Omental fat pad (tissue), 4 donors: Measurements from ENCODE around the gene SPDYE17. TPM values are rescaled to one million over a fixed set of nuclear protein-coding genes. Genes with fewer than 3 reads are reported as not detected.
A peak's percentile ranks its signal among the peaks of the same experiment; 100 is the strongest.
"Not testable (repeated sequence)": the region's sequence is repeated elsewhere in the genome, so short reads cannot be mapped to it uniquely, and the experiment has no call there.

Source experiments
- ATAC-seq: fragments of 150-250 bp; one replicate; pipeline ENCODE4 v1.9.1; 2016; ENCODE audit warnings: mild to moderate bottlenecking, moderate library complexity; ENCODE audit not compliant: low FRiP score
- DNase-seq: peaks from one replicate; pipeline ENCODE4 v3.0.0-alpha.2; 2019; ENCODE audit warnings: low spot score
- total RNA-seq, 4 donors: library from RNA; depleted of rRNA; stranded (reverse); fragments of >200 nt; gene quantifications; one replicate each; pipeline ENCODE4 v1.1.0, GENCODE V29; 2016

SPDYE17 gene, protein sequence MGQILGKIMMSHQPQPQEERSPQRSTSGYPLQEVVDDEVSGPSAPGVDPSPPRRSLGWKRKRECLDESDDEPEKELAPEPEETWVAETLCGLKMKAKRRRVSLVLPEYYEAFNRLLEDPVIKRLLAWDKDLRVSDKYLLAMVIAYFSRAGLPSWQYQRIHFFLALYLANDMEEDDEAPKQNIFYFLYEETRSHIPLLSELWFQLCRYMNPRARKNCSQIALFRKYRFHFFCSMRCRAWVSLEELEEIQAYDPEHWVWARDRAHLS
- not detected for total RNA-seq

DNA sequence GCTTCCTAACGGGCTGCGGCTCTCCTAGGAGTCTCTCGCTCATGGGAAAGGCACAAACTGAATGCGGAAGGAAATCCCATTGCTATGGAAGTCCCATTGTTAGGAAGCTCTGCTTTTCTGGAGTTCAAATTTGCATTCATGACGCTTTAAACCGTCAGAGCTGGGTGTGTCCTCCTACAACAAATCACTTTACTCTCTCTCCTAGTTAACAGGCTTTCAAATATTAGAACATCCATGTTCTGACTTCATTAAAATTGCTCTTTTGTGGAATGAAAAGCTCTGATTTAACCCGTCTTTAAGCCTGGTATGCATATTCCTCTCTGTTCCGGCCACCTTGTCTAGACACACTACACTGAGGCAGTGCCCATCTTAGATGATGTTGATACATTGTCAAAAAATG, at the start of gene SPDYE17:
Gene SPDYE17, minus strand, starts transcription at position 101 of the 400 bp plus-strand sequence. CDS start 1,791 bp downstream, outside the sequence.
- not testable (repeated sequence) for ATAC-seq, DNase-seq

DNA sequence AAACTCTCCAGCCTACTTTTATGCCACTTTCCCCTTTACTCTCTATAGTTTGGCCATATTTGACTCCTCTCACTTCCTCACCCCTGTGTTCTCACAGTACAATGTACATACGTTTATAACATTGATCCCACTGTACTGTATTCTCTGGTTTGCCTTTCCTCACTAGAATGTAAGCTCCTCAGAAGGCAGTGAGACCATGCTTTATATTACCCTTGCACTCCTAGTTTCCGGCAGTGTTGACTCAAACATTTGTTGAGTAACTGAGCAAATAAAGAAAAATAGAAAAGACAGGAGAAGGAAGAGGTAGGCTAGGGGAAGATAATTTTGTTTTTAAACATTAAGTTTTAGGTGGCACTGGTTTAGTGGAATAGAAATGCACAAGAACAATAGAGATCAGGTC, 48.1 kb upstream of the SPDYE17 start:
- ATAC-seq, DNase-seq: not testable (repeated sequence)

DNA sequence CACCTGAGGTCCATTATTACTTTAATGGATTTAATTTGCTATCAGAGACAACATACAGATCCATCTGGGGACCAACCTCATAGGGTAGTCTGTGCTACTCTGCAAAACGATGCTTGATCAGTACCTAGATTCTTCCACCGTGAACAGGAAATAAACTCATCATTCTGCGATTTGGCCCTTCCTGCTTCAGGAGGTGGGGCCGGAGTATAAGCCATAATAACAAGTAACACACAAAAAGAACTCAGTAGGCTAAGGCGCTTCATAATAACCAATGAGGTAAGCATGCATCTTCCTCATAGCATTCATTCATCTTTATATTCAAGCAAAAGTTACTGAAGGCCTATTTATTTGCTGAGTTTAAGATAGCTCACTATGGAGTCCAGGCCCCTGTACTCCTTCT, 47.5 kb upstream of the SPDYE17 start:
- not testable (repeated sequence) for ATAC-seq, DNase-seq

DNA sequence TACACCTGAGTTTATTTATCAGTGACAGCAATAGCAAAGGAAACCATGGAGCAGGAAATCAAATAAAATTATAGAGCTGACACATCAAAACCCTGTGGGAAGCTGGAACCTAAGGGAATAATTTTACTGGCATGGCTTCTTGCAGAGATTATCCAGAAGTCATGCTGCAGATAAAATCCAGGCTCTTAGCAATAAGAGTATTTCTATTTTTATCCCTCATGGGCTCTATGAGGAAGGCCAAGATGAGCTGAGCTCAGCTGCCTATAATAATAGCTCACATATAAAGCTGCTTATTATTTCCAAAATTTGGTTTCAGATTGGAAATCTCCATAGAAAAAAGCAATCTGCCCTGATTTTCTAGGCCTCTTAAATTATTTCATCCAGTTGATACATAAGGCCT, 47.0 kb upstream of the SPDYE17 start:
- not testable (repeated sequence) for ATAC-seq, DNase-seq

DNA sequence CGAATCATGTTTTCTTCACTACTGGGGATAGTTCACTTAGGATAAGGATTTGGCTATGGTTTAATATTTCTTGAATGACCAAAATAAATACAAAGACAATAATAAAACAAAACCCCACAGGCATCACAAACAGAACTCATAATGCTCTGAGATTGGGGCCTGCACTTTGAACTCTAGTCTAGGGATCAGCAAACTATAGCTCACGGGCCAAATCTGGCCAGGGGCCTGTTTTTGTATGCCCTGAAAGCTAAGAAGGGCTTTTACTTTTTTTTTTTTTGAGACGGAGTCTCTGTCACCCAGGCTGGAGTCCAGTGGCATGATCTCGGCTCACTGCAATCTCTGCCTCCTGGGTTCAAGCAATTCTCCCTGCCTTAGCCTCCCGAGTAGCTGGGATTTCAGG, 44.9 kb upstream of the SPDYE17 start:
- DNase-seq, ATAC-seq: not testable (repeated sequence)

DNA sequence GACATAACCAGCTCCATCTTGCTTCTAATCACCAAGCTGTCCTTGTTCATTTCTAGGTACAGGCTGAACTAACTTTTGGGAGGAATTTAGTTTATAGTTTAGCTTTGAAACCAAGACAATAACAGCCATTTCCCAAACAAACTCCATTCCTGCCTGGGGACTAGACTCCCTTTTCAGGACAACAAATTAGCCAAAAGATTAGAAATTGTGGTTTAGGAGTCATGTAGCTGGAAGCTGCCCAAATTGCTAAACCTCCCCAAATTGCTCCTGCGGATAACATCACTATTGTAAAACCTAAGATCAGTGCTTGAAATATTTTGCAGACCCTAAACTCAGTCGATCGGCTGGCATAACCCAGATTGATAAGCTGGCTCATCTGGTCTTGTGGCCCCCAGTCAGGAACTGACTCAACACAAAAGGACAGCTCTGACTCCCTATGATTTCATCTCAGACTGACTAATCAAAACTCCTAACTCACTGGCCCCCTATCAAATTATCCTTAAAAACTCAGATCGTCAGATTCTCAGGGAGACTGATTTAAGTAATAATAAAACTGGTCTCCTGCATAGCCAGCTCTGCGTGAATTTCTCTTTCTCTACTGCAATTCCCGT, 42.7 kb upstream of the SPDYE17 start:
- not testable (repeated sequence) for DNase-seq, ATAC-seq

DNA sequence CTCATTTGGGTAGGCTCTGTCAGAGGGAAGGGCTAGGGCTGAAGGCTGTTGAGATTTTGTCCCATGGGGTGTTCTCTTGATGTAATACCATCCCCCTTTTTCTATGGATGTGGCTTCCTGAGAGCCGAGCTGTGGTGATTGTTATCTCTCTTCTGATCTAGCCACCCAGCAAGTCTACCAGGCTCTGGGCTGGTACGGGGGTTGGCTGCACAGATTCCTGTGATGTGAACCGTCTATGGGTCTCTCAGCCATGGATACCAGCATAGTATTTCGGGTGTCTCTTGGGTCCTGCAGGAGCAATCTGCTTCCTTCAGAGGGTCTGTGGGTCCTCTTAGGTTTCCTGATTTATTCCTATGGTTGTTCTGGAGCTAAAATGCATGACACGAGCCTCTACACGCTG, 38.9 kb upstream of the SPDYE17 start:
- not testable (repeated sequence) for DNase-seq, ATAC-seq

DNA sequence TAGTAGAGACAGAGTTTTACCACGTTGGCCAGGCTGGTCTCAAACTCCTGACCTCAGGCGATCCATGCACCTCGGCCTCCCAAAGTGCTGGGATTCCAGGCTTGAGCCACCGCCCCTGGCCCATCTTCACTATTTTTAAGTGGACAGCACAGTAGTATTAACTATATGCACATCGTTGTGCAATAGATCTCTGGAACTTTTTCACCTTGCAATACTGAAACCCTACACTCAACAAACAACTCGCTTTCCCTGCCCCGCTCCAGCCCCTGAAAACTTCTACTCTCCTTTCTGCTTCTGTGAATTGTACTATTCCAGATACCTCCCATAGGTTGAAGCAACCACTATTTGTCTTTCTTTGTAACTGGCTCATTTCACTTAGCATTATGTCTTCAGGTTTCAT, 33.7 kb upstream of the SPDYE17 start:
- not testable (repeated sequence) for DNase-seq, ATAC-seq

DNA sequence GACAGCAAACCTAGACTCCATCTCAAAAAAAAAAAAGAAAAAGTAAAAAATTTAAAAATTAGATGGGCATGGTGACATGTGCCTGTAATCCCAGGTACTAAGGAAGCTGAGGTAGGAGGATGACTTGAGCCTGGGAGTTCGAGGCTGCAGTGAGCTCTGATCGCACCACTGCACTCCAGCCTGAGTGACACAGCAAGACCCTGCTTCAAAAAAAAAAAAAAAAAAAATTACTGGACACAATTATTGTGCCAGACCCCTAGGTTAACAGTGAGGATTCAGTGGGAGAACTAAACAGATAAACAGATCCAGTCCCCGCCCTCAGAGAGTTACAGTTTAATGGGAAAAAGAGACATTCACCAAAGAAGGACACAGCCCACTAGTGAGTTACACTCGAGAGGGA, 31.6 kb upstream of the SPDYE17 start:
- not testable (repeated sequence) for ATAC-seq, DNase-seq

DNA sequence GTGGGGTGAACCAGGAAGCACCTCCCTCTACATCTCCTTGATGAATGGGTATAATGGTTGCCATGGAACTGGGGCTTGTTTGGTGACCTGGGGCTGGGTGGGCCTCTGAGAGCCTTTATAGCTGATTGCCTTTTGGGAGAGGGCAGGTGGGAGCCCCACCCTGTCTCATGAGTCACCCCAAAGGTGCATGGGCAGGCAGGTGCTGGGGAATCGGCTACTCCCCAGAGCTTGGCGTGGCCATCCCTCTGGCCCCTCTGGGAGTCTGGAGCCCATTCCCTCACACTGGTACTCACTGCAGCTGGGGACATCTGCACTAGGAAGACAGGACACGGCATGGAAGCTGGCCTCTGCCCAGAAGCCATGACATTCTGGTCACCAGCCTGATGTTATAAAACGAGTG, 30.4 kb upstream of the SPDYE17 start, which contains the start of gene SPDYE18:
Gene SPDYE18, minus strand, starts transcription at position 2 of the 400 bp plus-strand sequence. CDS start 2,046 bp downstream, outside the sequence.
- ATAC-seq, DNase-seq: not testable (repeated sequence)

DNA sequence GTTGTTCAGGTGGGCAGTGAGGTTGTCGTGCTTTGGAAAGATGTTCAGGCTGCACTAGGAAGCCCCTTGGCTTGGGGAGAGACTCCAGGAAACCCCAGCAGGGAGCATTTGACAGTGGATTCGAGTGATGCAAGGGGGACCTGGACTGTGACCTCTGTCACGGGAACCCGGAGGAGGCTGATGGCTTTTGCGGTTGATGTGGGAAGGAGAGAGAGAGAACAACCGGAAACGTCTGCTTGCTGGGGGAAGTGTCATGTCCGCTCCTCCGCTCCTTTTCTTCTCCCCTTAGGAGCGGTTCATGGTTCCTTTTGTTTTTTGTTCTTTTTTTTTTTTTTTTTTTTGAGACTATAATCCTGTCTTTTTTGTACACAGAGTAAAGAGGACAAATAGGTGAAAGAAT, 5.8 kb downstream of the SPDYE17 start:
- DNase-seq, ATAC-seq: not testable (repeated sequence)

DNA sequence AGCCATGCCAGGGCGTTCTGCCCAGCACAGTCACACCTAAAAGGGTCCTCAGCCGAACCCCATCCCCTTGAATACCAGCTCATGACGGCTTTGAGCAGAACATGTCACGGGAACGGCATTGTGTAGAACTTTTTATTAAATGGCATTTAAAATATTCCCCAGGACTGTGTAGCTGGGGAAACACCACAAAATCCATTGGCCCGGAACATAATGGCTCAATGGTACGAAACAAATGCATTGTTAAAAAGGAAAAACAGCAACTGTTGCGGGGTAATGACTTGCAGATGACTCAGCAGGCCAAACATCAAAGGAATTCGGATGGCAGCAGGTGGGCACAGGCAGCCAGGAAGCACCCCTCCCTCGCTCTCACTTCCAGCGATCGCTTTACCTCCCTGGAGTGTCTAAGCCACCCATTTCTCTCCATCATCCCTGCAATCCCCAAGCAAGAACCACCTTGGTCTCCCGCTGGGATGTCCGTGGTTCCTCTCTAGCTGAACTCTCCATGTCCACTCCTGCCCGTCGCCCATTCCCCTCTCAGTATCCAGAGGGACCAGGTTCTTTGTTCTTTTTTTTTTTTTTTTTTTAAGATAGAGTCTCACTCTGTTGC, 22.0 kb downstream of the SPDYE17 start:
- not testable (repeated sequence) for ATAC-seq, DNase-seq

DNA sequence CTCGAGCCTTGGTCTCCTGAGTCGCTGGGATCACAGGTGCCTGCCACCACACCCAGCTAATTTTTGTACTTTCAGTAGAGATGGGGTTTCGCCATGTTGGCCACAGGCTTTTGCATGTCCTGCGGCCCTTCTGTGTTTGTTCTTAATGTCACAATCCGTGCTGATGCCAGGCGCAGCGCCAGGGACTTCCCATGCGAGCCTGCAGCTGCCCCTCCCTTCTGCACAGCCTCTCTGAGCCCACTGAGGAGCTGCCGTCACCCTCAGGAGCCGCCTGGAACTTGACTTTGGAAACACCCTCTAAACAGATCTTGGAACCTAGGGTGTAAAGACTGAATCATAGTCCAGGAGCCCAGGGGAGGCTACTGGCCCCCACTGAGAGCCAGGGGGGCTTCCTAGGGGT, 24.2 kb downstream of the SPDYE17 start:
- not testable (repeated sequence) for ATAC-seq
- peak; percentile 35 for DNase-seq

DNA sequence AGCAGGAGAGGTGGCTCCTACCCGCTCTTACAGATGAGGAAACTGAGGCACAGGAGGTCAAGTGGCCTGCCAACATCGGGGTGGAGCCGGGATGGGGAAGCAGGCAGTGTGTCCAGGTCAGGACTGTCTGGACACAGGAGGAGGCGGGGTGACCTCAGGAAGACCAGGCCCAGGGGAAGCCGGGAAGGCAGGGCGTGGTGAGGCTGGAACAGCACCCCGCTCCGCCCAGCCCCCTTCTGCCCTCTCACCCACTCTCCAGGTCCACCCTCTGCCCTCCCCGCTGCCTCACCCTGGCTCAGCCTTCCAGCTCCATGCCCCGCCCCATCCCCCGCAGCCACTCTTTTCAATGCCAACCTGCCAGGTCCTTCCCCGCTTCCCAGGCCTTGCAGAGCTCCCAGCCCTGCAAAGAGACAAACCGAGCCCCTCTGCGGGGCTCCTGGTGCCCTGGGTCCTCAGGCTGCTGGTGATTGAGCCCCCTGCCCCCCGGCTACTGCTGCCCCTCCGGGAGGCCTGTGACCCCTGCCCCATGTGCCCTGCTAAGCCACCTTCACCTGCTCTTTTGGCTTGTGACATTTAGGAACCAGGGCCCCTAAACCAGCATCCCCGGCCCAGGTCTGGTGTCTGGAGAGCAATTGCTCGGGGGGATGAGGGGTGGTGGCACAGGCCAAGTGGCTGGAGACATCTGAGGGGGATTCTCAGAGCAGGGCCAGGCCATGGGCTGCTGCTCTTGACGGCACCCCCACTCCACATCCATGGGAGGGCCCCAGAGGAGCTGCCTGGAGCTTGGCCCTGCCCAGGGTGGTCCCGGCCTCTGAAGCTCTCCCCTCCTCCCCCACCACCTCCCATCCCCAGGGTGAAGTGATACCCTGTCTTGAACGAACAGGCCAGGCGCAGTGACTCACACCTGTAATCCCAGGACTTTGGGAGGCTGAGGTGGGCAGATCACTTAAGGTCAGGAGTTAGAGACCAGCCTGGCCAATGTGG, 25.7 kb downstream of the SPDYE17 start:
- DNase-seq: not testable (repeated sequence)
- ATAC-seq: peak; percentile 91

DNA sequence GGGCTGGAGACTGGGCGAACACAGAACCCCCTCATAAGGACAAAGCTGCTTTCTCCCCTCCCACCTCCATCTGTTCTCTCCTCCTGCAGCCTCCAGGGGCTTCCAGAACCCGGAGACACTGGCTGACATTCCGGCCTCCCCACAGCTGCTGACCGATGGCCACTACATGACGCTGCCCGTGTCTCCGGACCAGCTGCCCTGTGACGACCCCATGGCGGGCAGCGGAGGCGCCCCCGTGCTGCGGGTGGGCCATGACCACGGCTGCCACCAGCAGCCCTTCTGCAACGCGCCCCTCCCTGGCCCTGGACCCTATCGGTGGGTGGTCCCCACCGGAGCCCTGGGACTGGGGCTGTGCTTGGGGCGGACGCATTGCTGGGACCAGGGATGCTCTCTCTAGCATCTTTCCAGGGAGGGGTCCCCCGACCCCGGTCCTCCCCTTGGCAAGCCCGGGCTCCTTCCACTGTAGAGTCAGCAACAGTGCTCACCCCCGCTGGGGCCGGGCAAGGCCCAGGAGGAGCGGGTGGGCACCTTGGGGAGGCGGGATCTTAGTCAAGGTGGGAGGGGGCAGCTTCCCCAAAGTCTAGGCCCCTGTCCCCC, 26.6 kb downstream of the SPDYE17 start:
- not testable (repeated sequence) for ATAC-seq, DNase-seq

DNA sequence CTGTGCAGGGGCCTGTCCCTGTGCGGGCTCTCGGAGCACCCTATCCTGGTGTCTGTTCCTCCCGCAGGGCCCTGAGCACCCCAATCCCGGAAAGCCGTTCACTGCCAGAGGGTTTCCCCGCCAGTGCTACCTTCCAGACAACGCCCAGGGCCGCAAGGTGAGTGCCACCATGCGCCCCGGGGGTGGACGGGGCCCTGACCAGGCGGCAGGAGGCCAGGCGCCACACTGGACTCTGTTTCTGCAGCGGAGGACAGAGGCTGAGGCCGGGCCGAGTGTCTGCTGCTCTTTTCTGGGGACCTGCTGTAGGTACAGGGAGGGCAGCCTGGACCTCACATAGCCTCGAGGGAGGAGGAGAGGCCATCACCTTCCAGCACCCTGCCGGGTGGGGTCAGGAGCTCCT, 28.0 kb downstream of the SPDYE17 start:
- not testable (repeated sequence) for ATAC-seq, DNase-seq

DNA sequence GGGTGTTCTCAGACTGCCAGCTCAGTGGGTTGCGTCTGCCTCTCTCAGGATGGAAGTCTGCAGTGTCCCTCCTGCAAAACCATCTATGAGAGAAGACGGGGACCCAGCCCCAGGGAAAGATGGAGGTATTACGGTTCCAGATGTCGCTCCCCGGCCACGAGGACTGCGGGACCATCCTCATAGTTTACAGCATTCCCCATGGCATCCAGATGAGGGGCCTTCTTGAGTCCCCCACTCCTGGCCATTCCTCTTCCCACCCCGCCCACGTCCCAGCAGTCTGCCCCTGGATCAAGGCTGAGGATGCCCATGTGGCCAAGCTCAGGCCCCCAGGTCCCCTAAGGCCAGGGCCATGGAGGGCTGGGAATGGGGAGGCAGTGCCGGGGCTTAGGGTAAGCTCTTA, 28.9 kb downstream of the SPDYE17 start:
- ATAC-seq, DNase-seq: not testable (repeated sequence)

DNA sequence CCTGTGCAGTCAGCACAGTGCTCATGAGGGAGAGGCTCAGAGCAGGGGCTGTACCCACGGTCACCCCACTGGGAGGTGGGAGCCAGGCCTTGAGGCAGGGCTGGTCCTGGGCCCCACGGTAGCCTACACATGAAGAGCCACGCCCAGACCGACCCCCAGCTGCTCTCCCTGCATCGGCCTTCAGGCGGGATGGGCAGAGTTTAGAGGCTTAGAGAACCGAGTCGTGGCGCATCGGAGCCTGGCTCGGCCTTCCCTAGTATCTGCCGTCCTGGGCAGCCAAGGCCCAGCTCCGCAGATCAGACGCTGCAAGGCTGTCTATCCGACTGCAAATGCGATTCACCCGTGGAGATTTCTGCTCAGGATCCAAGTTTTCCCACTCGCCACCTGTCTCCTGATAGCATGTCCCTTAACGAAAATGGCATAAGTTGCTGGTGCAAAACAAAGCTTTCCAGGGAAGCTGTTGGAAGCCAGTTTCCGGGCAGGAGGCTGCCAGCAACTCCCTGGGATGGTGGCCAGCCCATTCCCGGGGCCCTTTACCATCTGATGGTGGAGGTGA, 29.4 kb downstream of the SPDYE17 start:
- ATAC-seq: not testable (repeated sequence)

More for the DNA sequence above, 29.4 kb downstream of the SPDYE17 start:
- DNase-seq: not testable (repeated sequence)
